GM21723 (cell line): Measurements from ENCODE around the gene ART5.
A peak's percentile ranks its signal among the peaks of the same experiment; 100 is the strongest.
"Not testable (repeated sequence)": the region's sequence is repeated elsewhere in the genome, so short reads cannot be mapped to it uniquely, and the experiment has no call there.

Source experiments
- ATAC-seq: cut with Tn5 transposase; IDR thresholded peaks from one replicate; pipeline ENCODE4 v1.9.1; 2021; ENCODE audit warnings: mild to moderate bottlenecking, moderate library complexity; ENCODE audit not compliant: unreplicated experiment

ART5 gene

GRCh38 chr11:3623121-3623520 lies 18.7 kb downstream of the ART5 start:
- ATAC-seq: no peak

DNA sequence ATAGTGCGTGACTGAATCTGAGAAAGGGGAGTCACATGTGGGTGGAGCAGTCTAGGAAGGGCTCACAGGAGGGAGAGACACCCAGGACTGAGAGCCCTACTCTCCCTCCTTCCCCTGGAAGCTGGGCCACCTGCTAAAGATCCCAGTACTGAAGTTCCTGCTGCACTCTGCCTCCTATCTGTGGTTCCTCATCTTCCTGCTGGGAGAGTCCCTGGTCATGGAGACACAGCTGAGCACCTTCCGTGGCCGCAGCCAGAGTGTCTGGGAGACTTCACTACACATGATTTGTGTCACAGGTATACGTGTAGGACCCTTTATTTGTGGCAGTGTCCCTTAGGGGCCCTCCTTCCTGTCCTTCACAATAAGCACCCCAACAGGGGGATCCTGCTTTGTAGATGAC lies 19.3 kb downstream of the ART5 start:
- ATAC-seq: no peak

DNA sequence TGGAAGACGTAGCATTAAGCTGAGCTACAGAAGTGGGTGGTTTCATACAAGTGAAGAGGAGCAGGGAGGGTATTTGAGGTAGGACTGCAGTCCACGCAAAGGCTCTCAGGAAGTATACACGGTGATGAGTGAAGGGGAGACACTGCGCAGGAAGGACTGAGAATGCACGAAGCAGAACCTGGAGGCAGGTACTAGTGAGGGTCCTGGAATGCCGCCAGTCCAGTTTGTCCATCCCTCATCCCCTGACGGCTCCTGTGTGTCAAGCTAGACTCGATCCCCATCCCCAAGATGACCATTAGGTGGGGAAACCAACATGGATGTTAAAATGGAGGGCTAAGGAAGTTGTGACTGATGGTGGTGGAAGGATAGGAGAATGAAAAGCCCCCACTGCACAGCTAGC lies 23.8 kb downstream of the ART5 start:
- ATAC-seq: no peak

DNA sequence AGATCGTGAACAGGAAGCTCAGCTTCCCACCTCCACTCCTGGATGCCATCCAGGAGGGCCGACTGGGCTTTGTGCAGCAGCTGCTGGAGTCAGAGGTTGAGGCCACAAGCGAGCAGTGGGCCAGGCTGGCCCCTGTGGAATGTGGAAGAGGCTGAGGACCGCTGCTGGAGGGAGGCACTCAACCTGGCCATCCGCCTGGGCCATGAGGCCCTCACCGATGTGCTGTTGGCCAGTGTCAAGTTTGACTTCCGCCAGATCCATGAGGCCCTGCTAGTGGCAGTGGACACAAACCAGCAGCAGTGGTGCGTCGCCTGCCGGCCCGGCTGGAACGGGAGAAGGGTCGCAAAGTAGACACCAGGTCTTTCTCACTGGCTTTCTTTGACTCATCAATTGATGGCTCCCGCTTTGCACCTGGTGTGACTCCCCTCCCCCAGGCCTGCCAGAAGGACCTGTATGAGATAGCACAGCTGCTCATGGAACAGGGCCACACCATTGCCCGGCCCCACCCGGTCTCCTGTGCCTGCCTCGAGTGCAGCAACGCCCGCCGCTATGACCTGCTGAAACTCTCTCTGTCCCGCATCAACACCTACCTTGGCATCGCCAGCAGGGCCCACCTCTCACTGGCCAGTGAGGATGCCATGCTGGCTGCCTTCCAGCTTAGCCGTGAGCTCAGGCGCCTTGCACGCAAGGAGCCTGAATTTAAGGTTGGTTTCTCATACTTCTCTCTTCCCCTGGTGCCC lies 24.9 kb downstream of the ART5 start:
- ATAC-seq: no peak

DNA sequence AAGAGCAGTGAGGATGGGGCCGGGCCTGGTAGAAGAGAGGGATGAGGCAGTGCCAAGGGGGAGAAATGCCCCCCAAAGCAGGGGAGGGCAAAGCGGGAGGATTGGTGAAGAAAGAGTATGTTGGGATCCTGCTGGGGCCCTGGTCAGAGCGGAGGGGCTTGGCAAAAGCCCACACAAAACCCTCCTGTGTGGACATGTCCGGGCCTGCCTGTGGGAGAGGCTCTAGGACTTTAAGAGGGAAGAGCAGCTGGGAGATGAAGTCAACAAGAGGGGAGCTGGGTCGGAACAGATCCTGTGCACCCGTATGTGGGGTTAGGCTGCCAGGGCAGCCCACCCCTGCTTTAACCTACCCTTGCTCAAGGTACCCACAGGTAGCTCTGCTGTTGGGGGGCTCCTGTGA lies 25.8 kb downstream of the ART5 start:
- ATAC-seq: no peak

- ATAC-seq: peak; percentile 70
Measured at GRCh38 chr11:3614742-3615171, 27.0 kb downstream of the ART5 start.

DNA sequence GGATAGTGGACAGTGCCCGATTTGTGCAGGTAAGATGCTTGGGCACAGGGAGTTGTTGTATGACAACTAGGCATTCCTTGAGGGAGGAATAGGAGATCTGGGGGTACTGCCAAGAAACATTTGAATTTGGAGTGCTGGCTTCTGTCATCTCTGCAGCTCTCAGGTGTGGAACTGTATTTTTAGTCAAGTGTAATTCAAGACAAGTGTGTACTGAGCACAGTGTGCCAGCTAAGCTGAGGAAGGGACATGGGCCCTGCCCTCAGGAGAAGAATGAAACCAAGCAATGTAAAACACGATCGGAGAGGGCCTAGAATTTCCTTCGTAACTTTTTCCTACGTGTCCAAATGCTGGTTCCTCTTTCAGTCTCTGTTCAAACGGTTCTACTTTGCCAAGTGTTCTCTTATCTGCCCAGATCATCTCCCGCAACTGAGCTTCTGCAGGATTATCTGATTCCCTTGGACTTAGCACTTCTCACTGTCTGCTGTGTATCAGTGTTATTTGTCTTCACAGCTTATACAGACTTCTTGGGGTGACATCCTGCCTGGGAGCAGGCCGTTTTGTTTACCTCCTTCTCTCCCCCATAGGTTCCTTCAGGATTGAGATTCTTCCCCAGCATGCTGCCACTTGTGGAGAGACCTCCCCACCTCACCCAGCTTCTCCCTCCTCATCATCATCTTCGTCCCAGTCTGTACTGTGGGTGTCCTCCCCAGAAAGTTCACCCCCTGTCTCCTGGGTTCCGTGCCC lies 27.6 kb downstream of the ART5 start:
- ATAC-seq: no peak

DNA sequence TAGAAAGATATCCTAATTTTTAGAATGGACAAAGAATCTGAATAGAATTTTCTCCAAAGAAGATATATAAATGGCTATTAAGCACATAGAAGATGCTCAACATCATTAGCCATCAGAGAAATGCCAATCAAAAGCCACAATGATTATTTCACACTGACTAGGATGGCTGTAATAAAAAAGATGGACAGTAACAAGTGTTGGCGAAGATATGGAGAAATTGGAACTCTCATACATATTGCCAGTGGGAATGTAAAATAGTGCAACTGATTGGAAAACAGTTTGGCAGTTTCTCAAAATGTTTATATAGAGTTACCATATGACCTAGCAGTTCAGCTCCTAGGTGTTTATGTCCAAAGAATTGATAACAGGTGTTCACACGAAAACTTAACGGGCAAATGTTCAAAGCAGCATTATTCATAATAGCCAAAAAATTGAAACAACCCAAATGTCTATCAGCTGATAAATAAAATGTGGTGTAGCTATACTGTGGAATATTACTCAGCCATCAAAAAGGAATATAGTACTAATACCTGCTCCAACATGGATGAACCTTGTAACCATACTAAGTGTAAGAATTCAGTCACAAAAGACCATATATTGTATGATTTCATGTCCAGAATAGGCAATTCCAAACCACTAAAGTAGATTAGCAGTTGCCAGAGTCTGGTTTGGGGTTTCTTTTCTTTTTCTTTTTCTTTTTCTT lies 29.7 kb downstream of the ART5 start:
- ATAC-seq: no peak

DNA sequence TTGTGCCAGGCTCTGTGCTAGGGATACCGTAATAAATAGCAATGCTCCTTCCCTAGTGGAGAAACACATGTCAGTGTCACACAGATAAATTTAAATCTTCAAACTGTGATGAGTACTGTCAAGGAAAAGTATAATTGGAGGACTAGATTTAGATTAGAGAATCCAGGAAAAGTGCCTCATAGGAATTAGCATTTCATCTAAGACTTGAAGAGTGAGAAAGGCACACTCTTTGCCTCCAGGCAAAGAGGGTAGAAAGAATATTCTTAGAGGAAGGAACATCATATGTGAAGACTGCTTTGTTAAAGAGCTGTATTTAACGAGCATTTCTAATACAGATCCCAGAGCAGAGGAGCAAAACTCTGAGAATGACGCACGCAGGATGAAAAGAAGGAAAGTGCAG lies 30.9 kb downstream of the ART5 start:
- ATAC-seq: no peak

DNA sequence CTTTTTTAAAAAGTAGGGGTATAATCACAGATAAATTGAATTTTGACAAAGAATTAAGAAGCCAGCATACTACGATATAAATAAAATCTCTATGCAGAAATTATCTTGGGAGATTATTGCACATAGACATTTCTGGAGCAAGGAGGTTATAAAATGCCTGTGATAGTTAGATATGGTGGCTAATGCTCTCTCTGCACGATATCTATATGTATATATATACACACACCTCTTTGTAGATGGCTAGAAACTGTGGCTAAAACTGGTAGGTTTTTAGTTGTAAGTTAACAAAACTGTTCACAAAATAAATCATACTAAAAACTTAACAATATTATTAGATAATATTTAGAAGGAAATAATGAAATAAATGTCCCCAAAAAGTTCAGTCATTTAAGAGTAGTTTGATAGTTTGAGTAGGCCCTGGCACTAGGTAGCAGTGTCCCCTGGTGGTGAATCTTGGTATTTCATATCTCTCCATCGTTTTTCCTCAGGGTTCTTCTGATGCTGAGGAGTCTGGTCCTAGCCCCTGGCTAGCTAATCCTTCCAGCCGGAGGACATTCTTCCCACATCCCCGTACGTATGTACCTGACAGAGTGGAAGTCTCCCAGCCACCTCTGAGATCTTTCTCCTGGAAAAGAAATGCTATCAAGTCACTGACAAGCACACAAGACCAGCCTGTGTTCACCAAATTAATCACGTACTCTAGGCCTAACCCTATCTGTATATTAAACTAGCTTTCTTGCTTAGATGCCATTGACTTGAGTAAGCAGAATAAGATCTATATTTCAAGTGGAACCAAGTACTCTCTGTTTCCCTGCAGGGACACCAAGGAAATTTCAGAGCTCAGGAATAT lies 32.2 kb downstream of the ART5 start:
- no peak for ATAC-seq

- ATAC-seq: no peak
Measured at GRCh38 chr11:3605771-3606203, 36.0 kb downstream of the ART5 start.

GRCh38 chr11:3605283-3605662 lies 36.5 kb downstream of the ART5 start:
- ATAC-seq: no peak

GRCh38 chr11:3604167-3604566 lies 37.6 kb downstream of the ART5 start:
- ATAC-seq: no peak

- not testable (repeated sequence) for ATAC-seq
Measured at GRCh38 chr11:3600201-3600600, 41.6 kb downstream of the ART5 start.

DNA sequence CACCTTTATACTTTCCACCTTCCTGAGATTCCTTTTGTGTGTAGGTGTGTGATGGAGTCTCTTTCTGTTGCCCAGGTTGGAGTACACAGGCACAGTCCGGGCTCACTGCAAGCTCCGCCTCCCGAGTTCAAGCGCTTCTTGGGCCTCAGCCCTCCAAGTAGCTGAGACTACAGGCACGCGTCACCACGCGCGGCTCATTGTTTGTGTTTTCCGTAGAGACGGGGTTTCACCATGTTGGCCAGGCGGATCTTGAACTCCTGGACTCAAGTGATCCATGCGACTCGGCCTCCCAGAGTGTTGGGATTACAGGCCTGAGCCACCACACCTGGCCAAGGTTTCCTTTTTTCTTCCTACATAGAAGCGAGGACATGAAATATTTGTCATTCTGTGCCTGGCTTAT lies 44.0 kb downstream of the ART5 start:
- ATAC-seq: not testable (repeated sequence)

DNA sequence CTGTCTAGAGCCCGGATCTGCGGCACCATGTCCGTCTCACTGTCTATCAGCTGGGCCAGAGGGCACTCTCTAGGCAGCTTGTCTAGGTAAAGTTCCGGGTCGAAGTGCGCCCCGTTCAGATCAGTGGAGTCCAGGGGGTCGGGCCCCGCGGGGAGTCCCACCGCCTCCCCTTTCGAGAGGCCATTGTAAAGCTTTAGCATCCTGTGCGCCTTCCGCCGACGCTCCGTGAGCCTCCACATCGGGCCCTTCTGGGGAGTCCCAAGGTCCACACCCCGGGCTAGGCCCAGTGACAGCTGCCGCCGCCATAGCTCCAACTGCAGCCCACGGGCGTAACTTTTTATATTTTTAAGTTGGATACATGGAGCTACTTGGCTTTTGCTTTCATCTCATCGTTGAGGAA lies 50.5 kb downstream of the ART5 start:
- not testable (repeated sequence) for ATAC-seq

DNA sequence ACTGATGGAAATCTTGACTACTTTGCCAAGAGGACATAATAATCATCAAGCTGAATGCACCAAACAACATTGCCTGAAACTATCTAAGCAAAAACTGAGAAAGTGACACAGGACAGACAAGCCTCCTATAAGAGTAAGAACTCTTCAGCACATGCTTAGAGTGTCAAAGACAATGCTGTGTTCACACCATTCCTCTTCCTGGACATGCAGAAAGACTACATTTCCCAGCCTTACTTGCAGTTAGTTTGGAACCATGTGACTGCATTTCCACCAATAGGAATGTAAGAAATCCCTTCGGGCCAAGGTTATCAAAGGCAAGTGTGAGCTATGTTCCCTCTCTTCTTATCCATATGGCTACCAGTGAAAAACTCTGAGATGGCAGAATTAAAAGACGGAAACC lies 51.6 kb downstream of the ART5 start:
- ATAC-seq: not testable (repeated sequence)

DNA sequence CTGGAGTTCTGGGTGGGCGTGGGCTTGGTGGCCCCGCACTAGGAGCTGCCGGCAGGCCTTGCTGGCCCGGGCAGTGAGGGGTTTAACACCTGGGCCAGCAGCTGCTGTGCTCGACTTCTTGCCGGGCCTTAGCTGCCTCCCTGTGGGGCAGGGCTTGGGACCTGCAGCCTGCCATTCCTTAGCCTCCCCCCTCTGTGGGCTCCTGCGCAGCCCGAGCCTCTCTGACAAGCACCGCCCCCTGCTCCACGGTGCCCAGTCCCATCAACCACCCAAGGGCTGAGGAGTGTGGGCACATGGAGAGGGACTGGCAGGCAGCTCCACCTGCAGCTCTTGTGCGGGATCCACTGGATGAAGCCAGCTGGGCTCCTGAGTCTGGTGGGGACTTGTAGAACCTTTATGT lies 53.0 kb downstream of the ART5 start:
- not testable (repeated sequence) for ATAC-seq
